Epithelial cell of proximal tubule (primary cell): Measurements from ENCODE around the gene INPP5A. TPM values are rescaled to one million over a fixed set of nuclear protein-coding genes. Genes with fewer than 3 reads are reported as not detected.
A peak's percentile ranks its signal among the peaks of the same experiment; 100 is the strongest.

Experiments
- DNase-seq: peaks from one replicate; pipeline ENCODE4 v3.0.0-alpha.2; 2011; ENCODE audit warnings: low read depth
- H3K4me3 ChIP-seq: 2 replicates; pipeline ENCODE4 v1.5.1; 2011; ENCODE audit warnings: low read depth, mild to moderate bottlenecking, low read length
- CTCF ChIP-seq: conservative IDR thresholded peaks from 2 replicates; pipeline ENCODE4 v1.5.1; 2012; ENCODE audit warnings: low read depth, mild to moderate bottlenecking, low read length
- total RNA-seq: library from RNA; depleted of rRNA; stranded (reverse); fragments of >200 nt; gene quantifications from 2 replicates; pipeline ENCODE4 v1.2.3, GENCODE V29; 2015

The INPP5A gene
- total RNA-seq, 1 donor from 2014 or later: 30.4 TPM

GRCh38 chr10:132545659-132546367 is 8.2 kb downstream of the INPP5A start:
- no peak overlapping the region for H3K4me3 ChIP-seq
- no peak for TF ChIP-seq CTCF
- no peak for DNase-seq

- no peak overlapping the region for H3K4me3 ChIP-seq
- TF ChIP-seq CTCF: no peak
- DNase-seq: peak; percentile 69
These were observed 9.2 kb downstream of the INPP5A start for GRCh38 chr10:132546567-132547420.

- no peak for TF ChIP-seq CTCF
- H3K4me3 ChIP-seq: no peak overlapping the region
- no peak for DNase-seq
These were observed 9.9 kb downstream of the INPP5A start for GRCh38 chr10:132547421-132547861.

- no peak for DNase-seq
- no peak overlapping the region for H3K4me3 ChIP-seq
- TF ChIP-seq CTCF: no peak
These were observed 10.7 kb downstream of the INPP5A start for GRCh38 chr10:132548106-132548823.

GRCh38 chr10:132548869-132549268 is 11.3 kb downstream of the INPP5A start:
- no peak for TF ChIP-seq CTCF
- no peak overlapping the region for H3K4me3 ChIP-seq
- DNase-seq: no peak

- DNase-seq: no peak
- no peak overlapping the region for H3K4me3 ChIP-seq
- TF ChIP-seq CTCF: no peak
These were observed 11.8 kb downstream of the INPP5A start for GRCh38 chr10:132549371-132549770.
